ENCODE measurements around the gene TUBGCP4.

The TUBGCP4 gene

DNA sequence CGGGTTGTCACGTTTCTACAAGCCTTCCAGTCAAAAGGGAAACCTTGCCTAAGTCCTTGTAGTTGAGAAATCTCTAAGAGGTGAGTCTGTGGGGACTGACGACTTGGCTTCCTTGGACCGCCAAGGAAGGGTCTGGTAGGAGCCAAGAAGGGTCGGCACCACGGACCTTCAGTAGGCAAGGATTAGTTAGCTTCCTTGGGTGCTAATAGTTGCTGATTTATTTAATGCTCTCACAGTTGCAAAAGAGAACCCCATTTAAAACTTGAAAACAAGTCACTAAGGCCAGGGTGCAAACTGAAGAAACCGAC is 40.2 kb upstream of the TUBGCP4 start:
- DNase-seq = no peak
- Histone ChIP-seq H3K27ac (peak overlapping the region; percentile 89 to 93), H3K27me3 (no peaks in the 10 kb centered on the region), H3K9me3 (no peaks in the 10 kb centered on the region), H3K36me3 (peaks cover under 1 to 17% (median 5%) of the 10 kb centered on the region in 3 donors), H3K4me3 (peak overlapping the region; percentile 76 to 87), H3K4me1 (peaks cover 11 to 19% (median 18%) of the 10 kb centered on the region in 4 donors)
- no peak for TF ChIP-seq CTCF (IDR thresholded peaks at IDR 0.05)
- intact Hi-C loops (cut with DNase I; ENCODE audit: low total_unique reads) = no loop called here

GRCh38 chr15:43346305-43346704 is 24.6 kb upstream of the TUBGCP4 start:
- intact Hi-C loops (cut with DNase I; ENCODE audit: low total_unique reads) = no loop called here
- TF ChIP-seq CTCF (IDR thresholded peaks at IDR 0.05) = no peak
- no peak overlapping the region for H3K4me3 ChIP-seq
- DNase-seq = no peak
- no peaks in the 10 kb centered on the region for H3K9me3 ChIP-seq
- H3K27me3 ChIP-seq = no peaks in the 10 kb centered on the region
- no peaks in the 10 kb centered on the region for H3K4me1 ChIP-seq
- H3K36me3 ChIP-seq = peaks cover 3 to 47% (median 14%) of the 10 kb centered on the region in 3 donors
- no peak overlapping the region for H3K27ac ChIP-seq

DNA sequence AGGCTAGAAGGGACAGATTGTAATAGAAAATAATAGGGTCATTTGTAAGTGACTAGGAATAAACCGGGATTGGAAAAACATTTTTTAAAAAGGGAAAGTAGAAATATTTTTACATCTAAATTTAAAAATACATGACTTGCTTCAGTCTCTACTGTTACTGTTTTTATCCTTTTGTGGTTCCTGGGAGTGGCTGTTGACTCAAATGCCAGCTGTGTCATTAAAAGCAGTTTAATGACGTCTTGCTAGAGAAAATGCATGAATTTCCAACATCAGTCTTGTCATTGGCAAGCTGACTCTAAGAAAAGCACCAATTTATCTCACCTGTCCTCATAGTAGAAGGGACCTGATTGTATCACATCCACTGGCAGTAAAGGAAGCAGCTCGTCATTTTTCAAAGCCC is 23.8 kb upstream of the TUBGCP4 start:
- Histone ChIP-seq H3K4me1 (no peaks in the 10 kb centered on the region), H3K4me3 (no peak overlapping the region), H3K9me3 (no peaks in the 10 kb centered on the region), H3K36me3 (peaks cover 3 to 52% (median 19%) of the 10 kb centered on the region in 3 donors), H3K27ac (no peak overlapping the region), H3K27me3 (no peaks in the 10 kb centered on the region)
- TF ChIP-seq CTCF (IDR thresholded peaks at IDR 0.05) = no peak
- intact Hi-C loops (cut with DNase I; ENCODE audit: low total_unique reads) = no loop called here
- no peak for DNase-seq

GRCh38 chr15:43352693-43353382 is 18.1 kb upstream of the TUBGCP4 start:
- peaks cover 7 to 39% (median 29%) of the 10 kb centered on the region in 3 donors for H3K36me3 ChIP-seq
- H3K27me3 ChIP-seq = no peaks in the 10 kb centered on the region
- peaks cover 0 to 5% (median 0%) of the 10 kb centered on the region in 3 donors for H3K9me3 ChIP-seq
- DNase-seq = no peak
- peaks cover 0 to 10% (median 0%) of the 10 kb centered on the region in 4 donors for H3K4me1 ChIP-seq
- H3K27ac ChIP-seq = no peak overlapping the region
- no peak overlapping the region for H3K4me3 ChIP-seq
- no peak for TF ChIP-seq CTCF (IDR thresholded peaks at IDR 0.05)
- intact Hi-C loops (cut with DNase I; ENCODE audit: low total_unique reads) = no loop called here

DNA sequence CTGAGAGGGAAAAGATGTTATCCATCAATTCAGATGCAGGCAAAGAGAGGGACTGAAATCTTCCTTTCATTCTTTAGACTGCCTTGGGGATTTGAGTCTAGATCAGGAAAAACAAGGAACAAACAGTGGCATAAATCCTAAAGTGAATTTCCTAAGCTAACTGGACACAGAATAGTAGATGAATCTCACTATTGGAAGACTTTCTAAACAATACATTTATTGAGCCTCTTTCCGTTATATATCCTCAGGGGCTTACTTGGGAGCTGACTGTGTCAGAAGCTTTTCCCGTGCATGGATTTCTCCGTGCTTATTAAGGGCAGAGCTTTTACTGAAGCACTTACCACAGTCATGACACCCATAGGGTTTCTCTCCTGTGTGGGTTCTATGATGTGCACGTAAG is 10.1 kb upstream of the TUBGCP4 start:
- no peaks in the 10 kb centered on the region for H3K27me3 ChIP-seq
- H3K27ac ChIP-seq = no peak overlapping the region
- H3K9me3 ChIP-seq = peaks cover 0 to 67% (median 23%) of the 10 kb centered on the region in 3 donors
- H3K36me3 ChIP-seq = peaks cover 80 to 89% (median 81%) of the 10 kb centered on the region in 3 donors
- H3K4me1 ChIP-seq = no peaks in the 10 kb centered on the region
- no peak for DNase-seq
- no peak for TF ChIP-seq CTCF (IDR thresholded peaks at IDR 0.05)
- no peak overlapping the region for H3K4me3 ChIP-seq
- intact Hi-C loops (cut with DNase I; ENCODE audit: low total_unique reads) = no loop called here

Measured in tibial artery (tissue), 4 donors.